HG02870 (cell line): ENCODE measurements around the gene ZNF451.

Experiments used
- ATAC-seq: cut with Tn5 transposase; IDR thresholded peaks from one replicate; pipeline ENCODE4 v1.9.1; 2021; ENCODE audit warnings: mild to moderate bottlenecking, moderate library complexity; ENCODE audit not compliant: unreplicated experiment

Gene ZNF451

DNA sequence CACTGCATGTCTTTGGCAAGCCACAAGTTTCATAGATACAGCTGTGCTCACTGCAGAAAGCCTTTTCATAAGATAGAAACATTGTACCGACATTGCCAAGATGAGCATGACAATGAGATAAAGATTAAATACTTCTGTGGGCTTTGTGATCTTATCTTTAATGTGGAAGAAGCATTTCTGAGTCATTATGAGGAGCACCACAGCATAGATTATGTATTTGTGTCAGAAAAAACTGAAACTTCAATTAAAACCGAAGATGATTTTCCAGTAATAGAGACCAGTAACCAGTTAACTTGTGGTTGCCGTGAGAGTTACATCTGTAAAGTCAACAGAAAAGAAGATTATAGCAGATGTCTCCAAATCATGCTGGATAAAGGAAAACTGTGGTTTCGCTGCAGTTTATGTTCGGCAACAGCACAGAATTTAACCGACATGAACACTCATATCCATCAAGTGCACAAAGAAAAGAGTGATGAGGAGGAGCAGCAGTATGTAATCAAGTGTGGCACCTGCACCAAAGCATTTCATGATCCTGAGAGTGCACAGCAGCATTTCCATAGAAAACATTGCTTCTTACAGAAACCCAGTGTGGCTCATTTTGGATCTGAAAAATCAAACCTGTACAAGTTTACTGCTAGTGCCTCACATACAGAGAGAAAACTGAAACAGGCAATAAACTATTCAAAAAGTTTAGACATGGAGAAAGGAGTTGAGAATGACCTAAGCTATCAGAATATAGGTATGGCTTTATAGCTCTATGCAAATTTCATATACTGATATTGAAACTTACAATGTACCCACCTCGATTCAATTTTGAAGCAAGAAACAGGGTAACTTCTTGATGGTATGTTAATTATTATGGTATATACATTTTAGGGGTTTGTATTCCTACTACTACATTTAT, 58.2 kb downstream of the ZNF451 start:
- no peak for ATAC-seq

DNA sequence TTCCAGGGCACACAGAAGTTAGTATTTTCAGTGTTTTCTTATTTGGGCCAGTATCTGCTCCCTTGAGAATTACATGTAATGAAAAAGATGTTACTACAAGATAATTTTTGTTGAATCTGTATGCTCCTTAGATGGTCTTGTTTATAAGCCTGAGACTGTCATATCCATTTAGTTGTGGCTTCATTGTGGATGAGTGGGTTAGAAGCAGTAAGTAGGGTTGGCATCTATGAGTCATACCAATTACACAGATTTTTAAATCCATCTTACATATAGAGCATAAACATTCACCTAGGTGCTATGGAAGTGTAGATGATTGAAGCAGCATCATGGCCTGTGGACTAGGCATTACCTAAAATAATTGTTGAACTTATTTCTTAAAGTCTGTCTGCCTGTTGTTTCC, 68.7 kb downstream of the ZNF451 start:
- ATAC-seq = no peak

DNA sequence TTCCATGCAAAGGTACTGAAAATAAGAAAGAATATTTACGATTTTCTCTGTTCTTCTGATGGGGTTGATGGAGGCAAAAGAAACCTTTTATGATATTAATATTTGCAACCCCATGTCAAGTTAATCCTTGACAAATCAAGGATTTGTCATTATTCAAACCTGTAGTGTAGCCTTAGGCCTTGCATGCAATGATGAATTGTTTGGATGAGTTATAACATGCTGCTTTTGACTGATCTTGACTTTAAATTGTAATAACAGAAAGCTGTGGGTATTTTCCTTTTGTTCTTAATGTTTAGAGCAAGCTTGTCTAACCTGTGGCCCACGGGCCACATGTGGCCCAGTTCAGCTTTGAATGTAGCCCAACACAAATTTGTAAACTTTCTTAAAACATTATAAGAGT, 69.1 kb downstream of the ZNF451 start:
- no peak for ATAC-seq

DNA sequence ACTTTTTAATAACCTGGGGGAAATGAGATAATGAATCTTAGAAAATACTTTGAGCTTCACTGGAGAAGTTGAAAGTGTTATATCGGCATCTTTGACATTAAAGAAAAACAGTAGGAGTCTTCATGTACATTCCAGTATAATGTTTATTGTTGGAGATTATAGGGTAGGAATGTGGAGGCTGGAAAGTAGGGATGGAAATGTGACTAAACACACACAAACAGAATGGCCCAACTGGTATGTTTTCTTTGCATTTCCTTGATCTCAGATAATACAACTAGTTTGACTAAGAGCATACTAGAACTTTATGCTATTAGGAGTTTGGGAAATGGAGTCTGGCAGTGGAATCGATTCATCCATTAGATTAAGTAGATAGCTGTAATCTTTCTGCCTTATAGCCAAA, 72.0 kb downstream of the ZNF451 start:
- no peak for ATAC-seq

DNA sequence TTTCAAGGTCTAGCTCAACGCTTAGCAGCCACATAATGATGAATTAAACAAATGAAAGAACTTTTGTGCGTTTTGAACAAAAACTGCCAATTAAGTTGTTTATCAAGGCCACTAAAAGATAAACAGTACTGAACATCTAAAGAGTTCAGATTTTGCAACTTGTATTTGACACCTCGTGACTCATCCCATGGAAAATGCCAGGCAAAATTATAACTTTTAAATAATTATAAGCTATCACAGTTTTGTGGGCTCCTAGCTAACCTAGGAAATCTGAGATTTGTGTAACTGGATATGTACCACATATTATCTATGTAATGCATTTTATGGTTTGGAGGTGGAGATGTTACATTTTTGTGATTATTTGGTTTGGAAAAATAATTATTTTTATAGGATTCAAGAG, 72.5 kb downstream of the ZNF451 start:
- ATAC-seq = no peak

DNA sequence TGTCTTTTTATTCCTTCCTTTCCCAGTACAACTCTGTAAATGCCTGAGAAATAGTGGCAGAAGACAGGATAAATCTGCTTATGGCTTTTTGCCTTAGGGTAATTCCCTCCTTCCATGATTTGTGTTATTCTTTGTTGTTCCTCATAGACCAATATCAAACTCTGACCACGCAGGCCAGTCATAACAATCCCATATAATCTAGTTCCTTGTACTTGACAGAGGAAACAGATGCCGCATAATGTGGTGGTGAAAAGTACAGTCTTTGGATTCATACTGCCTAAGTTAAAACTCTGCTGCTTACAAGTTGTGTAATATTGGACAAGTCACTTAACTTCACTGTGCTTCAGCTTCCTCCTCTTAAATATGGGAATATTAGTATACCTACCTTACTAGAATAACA, 74.0 kb downstream of the ZNF451 start:
- no peak for ATAC-seq

DNA sequence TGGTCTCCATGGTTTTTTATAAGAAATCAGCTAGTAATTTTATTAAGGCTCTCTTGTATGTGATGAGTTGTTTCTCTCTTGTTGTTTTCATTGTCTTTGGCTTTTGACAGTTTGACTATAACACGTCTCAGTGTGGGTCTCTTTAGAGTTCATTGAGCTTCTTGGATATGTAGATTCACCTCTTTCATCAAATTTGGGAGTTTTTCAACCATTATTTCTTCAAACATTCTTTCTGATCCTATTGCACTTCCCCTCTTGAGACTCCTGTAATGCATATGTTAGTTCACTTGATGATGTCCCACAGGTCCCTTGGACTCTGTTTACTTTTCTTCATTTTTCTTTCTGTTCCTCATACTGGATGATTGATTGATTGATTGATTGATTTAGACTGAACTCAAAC, 75.1 kb downstream of the ZNF451 start:
- no peak for ATAC-seq

DNA sequence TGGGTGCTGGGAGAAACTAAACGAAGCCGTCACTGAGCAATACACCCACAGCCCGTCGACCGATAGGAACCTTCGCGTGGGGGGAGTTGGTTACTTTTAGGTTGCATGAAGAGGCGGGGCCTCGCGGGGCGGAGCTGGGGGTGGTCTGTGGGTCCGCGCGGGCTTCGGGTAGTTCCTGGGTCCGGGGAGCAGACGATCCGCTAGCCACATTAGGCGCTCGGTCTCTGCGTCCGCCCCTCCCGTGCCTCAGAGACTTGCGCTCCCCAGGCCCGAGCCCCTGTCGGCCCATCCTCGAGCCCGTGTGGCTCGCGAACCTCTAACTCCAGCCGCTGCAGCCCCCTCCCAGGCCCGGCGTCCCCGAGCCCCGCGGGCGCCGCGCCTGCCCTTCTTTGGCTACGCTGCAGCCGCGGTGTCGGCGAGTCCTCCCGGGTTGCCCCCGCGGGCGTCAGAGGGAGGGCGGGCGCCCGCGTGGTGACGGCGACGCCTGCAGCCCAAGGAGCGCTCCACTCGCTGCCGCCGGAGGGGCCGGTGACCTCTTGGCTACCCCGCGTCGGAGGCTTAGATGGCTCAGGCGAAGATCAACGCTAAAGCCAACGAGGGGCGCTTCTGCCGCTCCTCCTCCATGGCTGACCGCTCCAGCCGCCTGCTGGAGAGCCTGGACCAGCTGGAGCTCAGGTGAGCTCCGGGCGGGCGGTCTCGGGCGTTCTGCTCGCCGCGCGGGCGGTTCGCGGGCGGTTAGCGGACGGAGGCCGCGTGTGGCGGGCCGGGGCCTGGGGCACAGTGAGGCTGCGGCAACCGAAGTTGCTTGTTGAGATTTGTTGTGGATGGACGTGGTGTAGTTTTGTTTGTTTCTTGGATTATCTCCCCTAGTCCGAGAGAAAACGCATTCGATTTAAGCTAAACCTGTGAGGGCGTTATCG, 82.4 kb downstream of the ZNF451 start, which contains the start of gene BAG2:
Gene BAG2, plus strand, starts transcription at position 191 of the 920 bp plus-strand sequence. Its CDS starts 372 bp downstream, at position 563.
- peak; percentile 86 for ATAC-seq

DNA sequence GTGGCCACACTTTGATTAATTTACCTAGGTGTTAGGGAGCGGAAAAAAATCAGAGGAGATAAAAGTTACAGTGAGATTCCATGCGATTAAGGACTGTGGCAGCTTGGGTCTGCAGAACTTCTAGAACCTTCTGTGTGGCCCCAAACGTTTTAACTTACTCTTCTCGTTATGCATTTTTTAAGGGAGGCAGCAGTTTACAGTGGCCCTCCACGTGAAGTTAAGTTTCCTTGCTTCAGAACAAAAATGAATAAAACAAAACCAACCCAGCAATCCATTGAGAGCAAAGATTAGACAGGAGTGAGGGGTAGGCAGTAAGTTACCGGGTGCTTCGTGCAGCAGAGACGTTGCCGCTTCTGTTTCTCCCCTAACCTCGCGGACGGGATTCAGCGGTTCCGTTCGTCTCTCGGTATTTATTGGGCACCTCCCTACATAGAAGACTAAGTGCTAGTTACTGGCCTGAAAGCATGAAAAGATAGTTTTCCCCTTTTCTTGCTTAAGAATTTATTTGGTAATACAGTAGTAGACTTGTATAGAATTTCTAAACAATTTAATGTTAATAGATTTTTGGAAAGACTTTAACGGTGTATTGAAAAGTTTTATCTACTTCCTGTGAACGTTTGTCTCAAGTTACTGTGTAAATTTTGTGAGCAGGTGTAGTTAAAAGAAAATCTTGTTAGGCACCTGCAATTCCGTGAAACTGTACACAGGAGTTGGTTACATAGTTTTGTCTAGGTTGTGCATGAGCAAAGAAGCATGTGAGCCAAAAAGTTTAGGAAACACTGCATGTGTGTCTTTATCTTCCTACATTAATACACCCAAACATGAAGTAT, 83.3 kb downstream of the ZNF451 start:
- no peak for ATAC-seq

DNA sequence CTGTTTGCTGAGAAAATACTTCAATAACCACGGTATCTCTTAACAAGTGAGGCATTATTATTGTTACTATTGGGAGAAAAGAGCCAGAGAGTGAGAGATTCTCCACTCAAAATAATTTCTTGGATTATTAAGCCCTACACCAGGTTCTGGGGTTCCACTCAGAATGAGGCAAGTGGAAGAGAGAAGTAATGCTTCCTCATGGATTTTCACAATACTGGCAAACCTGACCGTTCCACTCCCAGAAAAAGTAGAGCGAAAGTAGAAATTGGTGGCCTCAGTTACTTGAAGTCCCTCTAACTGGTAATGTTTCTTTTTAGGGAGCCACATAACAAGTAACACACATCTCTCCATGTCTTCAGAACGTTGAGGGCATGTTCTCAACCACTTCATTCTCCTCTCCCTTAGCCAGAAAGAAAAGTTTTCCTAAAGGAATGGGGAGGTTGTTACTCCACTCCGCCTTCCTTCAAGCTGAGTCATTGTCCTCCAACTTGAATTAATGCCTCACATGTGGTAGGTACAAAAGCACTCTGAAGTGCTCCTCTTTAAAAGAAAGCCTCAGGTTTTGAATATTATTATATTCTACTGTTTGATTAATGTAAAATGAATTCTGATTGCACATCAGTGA, 84.0 kb downstream of the ZNF451 start:
- no peak for ATAC-seq

DNA sequence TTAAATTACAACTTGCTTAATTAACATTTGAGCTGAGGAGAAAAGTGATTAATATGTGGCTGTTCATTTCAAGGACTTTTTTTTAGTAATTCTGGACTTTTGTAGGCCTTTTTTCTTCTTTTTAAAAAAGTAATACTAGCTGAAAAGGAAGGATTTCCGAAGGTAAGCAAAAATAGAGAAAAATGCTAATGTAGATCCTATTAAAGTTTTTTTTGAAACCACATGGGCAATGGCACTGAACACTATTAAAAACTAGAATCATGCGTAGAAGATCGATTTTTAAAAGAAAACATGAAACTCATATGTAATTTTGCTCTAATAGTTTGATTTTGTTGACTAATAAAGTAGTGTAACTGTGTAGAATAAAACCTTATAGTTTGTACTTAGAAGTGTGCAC, 84.5 kb downstream of the ZNF451 start:
- ATAC-seq = no peak

DNA sequence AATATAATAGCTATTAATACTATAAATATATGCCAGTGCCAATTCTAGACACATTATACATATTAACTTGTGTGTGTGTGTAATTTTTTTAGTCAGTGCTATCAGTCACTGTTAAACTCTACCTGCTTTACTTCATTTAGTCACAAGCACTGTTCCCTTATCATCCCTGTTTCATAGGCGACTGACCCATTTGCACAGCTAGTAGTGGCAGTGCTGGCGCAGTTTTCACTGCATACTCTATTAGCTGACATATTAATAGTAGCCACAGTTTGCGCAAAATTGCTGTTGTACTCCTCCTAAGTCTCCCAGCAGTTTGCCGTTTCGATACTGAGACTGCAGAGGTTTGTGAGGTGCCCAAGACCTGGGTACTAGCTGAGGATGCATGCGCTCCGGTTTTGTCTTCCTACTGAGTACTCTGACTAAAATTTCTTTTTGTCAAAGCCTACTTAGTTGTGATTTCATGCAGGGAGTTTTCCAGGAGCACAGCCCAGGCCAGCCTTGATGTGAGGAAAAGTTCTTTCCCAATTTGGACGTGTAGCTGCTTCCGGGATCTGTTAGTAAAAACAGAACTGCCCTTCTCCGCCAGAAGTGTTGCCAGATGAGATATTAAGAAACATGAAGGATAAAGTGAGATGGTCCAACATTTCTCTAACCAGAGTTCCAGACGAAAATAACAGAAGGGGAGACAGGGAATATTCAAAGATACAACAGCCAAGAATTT, 87.7 kb downstream of the ZNF451 start:
- no peak for ATAC-seq

DNA sequence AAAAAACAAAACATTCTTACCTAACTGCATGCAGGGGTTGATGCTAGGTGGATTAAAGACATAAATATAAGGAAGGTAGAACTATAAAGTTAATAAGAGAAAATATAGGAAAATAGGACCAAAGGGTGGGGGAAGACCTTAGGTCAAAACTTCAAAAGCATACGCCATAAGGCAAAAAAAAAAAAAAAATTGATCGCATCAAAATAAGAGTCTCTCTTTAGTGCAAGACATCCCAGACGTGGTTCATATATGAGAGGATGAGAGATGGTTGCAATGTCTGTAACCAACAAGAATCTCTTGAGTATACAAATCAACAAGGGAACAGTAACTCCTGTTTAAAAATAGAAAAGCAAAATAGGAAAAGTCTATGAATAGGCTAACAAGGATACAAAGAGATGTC, 90.6 kb downstream of the ZNF451 start:
- no peak for ATAC-seq

DNA sequence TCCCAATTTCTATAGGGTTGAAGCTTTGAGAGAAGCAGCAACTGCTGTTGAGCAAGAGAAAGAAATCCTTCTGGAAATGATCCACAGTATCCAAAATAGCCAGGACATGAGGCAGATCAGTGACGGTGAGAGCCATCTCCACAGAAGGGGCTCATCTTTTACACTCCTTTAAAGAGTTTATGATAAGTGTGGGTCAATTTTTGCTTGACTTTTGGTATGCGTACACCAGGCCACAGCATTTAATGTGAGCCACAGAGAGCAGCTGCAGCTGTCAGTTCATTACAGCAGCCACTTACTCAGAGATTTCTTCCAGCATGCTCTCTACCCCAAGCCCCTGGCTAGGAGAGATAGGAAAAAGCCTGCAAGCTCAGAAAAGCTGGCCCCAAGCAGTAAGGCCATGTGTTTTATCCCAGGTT, 92.0 kb downstream of the ZNF451 start:
- no peak for ATAC-seq

DNA sequence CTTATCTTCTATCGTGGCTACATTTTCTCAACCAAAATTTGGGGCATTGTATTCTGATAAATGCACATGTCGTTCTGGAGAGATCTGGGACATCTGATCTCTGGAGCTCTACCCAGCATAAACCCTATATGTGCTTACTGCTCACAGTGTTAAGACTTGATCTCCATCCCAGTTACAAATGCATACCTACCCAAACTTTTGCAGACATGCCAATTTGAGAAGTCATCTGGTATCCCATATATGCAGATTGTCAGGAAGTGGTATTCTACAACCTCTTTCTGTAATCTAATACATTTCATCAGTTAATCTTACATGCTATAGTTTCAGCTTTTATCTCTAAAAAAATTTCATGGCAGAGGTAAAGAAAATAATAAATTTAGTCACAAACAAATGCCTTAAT, 93.3 kb downstream of the ZNF451 start:
- no peak for ATAC-seq

DNA sequence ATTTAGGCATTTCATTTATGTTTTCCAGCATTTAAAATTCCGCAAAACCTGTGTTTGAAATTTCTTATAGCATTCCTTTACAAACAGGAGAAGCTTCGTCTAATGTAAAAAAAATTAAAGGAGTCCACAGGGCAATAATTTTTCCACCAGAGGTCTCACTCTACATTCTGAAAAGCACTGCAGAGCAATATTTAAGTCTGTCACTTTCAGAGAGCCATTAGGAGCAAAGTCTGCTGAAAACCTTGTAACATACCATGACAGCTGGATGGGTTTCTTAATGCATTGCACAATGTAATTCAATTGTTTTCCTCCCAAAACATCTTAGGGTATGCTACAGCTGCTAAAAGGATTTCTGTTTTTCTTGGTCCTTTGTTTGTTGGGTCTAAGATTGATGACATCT, 100.2 kb downstream of the ZNF451 start:
- no peak for ATAC-seq

DNA sequence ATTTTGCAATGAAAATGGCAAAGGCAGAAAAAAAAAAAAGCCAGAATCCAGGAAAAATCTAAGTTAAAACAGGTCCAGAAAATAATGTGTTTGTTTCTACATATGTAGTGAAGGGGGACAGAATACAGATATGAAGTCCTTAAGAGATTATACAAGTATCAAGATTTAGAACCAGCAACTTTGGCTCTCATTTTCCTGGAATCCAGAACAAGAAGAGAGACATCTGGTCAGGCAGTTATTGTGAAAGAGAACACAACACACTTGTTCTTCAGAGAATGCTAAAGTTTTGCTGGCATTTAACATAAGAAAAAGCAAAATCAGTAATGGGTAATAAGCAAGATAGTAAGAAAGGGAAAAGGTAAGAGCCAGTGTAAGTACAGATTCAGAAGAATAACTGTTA, 103.2 kb downstream of the ZNF451 start:
- ATAC-seq = no peak

DNA sequence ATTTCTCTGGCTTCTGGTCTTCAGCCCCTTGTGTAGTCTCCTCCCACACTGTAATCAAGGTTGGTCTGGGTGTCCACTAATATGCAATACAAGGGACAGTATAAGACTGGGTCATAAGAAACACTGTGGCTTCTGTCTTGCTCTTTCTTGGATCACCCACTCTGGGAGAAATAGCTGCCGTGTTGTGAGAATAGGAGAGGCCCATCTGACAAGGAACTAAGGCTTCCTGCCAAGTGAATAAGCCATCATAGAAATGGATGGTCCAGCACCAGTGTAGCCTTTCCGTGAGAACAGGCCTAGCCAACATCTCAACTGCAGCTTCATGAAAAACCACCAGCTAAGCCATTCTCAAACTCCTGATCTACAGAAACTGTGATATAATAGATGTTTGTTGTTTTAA, 105.5 kb downstream of the ZNF451 start:
- no peak for ATAC-seq

DNA sequence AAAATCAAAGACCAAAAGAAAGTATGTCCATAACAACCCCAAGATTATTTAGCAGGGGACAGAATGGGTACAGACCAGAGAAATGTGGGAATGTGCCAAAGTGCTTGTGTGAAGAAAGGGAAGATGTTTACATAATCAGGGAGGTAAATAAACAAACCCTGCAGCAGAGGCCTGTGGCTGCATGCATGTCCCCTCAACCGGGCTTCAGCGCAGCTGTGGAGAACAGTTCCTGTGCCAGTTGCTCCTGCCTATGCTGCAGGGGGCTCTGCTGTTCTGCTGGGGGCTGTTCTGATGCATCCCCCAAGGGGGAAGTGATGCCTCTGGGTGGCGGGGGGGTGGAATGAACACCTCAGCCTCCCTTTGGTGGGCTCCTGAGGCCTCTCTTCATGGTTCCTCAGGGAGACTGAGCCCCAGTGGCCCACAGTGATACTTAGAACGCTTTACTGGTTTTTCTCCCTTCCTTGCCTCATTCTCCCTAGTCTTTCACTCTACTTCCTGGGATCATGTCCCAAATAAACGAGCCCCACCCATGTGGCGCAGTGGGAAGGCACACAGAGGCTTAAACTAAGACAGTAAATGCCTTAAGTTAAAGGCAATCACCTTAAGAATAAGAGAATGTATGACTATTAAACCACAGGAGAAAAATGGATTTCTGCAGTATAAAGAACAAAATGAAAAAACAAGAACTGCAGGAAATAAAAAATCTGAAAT, 109.1 kb downstream of the ZNF451 start:
- no peak for ATAC-seq
